MM.1S (cell line): Measurements from ENCODE around the gene NFATC2.

Experiments
- DNase-seq: peaks from one replicate; pipeline ENCODE4 v3.0.0-alpha.2; 2015
- H2AFZ ChIP-seq: fragments of 300-600 bp; sonication (generic); 2 replicates; pipeline ENCODE4 v1.6.0; 2016; ENCODE audit warnings: antibody characterized with exemption, low read length
- H3F3A ChIP-seq: fragments of 300-600 bp; sonication (generic); 2 replicates; pipeline ENCODE4 v1.6.1; 2016; ENCODE audit warnings: mild to moderate bottlenecking, antibody characterized with exemption, low read length, moderate library complexity, mixed read lengths; ENCODE audit not compliant: insufficient read depth
- H3K27ac ChIP-seq: fragments of 300-600 bp; sonication (generic); 2 replicates; pipeline ENCODE4 v1.5.1; 2016; ENCODE audit warnings: mild to moderate bottlenecking, low read length
- H3K27me3 ChIP-seq: fragments of 300-600 bp; sonication (generic); replicated peaks from 2 replicates; pipeline ENCODE4 v1.6.0; 2016; ENCODE audit warnings: low read length; ENCODE audit not compliant: insufficient read depth
- H3K36me3 ChIP-seq: fragments of 300-600 bp; sonication (generic); replicated peaks from 2 replicates; pipeline ENCODE4 v1.6.1; 2016; ENCODE audit warnings: mild to moderate bottlenecking, low read length, mixed read lengths; ENCODE audit not compliant: insufficient read depth
- H3K4me1 ChIP-seq: fragments of 300-600 bp; sonication (generic); 2 replicates; pipeline ENCODE4 v1.6.1; 2016; ENCODE audit warnings: low read length, mixed read lengths
- H3K4me2 ChIP-seq: fragments of 300-600 bp; sonication (generic); 2 replicates; pipeline ENCODE4 v1.6.0; 2016; ENCODE audit warnings: low read depth, low read length
- H3K4me3 ChIP-seq: fragments of 300-600 bp; sonication (generic); 2 replicates; pipeline ENCODE4 v1.5.1; 2016; ENCODE audit warnings: low read length, mixed read lengths
- H3K79me2 ChIP-seq: fragments of 300-600 bp; sonication (generic); 2 replicates; pipeline ENCODE4 v1.6.1; 2016; ENCODE audit warnings: mixed run types, low read length, mixed read lengths
- H3K9ac ChIP-seq: fragments of 300-600 bp; sonication (generic); 2 replicates; pipeline ENCODE4 v1.6.1; 2016; ENCODE audit warnings: low read length, mixed read lengths
- H3K9me2 ChIP-seq: fragments of 300-600 bp; sonication (generic); replicated peaks from 2 replicates; pipeline ENCODE4 v1.6.1; 2016; ENCODE audit warnings: mild to moderate bottlenecking, low read length, mixed read lengths; ENCODE audit not compliant: insufficient read depth
- H3K9me3 ChIP-seq: fragments of 300-600 bp; sonication (generic); replicated peaks from 2 replicates; pipeline ENCODE4 v1.6.1; 2016; ENCODE audit warnings: mild to moderate bottlenecking, low read length, mixed read lengths; ENCODE audit not compliant: insufficient read depth
- H4K20me1 ChIP-seq: fragments of 300-600 bp; sonication (generic); 2 replicates; pipeline ENCODE4 v1.6.1; 2016; ENCODE audit warnings: mild to moderate bottlenecking, low read length, moderate library complexity, mixed read lengths; ENCODE audit not compliant: insufficient read depth
- CTCF ChIP-seq: fragments of 300-600 bp; sonication (generic); IDR thresholded peaks from 2 replicates; pipeline ENCODE4 v1.5.1; 2016; ENCODE audit warnings: antibody characterized with exemption, low read length, mixed read lengths
- EZH2 ChIP-seq: fragments of 300-600 bp; sonication (generic); optimal IDR thresholded peaks from 2 replicates; pipeline ENCODE3; 2017; ENCODE audit warnings: low read depth, mild to moderate bottlenecking, antibody characterized with exemption, low read length, mixed read lengths
- EZH2phosphoT487 ChIP-seq: fragments of 300-600 bp; sonication (generic); IDR thresholded peaks from 2 replicates; pipeline ENCODE4 v1.6.1; 2018; ENCODE audit warnings: antibody characterized with exemption, low read length

Gene NFATC2

DNA sequence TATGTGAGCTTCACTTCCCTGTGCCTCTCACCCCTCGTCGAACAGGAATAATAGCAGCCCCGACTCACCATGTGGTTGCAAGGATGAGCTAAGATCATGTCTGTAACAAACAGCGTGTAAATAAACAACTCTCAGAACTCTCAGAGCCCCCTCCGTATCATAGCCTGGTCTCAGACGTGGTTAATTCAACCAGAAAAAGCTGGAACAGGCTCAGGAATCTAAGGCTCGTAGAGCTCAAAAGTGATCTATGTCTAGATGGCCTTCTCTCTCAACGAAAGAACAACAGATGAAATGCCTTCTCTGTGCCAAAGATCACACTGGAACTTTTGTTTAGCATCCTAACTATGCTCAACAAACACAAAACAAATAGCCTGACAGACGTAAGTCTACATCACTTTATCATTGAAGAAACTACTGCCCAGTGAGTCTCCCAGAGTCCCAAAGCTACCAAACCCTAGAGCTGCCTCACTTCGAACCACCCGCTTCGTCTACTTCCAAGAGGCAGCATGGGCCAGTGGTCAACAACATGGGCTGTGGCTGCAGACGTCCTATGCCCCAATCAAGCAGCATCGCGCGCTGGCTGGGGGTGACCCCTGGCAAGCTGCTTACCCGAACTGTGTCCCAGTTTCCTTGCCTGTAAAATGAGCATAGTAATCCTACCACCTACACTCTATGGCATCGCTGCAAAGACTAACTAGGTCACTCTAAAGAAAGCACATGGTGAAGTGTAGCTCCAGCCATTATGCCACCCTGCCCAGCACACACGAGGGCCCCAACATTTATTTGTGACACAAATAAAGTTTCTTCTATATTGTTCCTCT lies 35.1 kb downstream of the NFATC2 start:
- H3K4me3 ChIP-seq = no peak overlapping the region
- no peak for TF ChIP-seq EZH2phosphoT487
- no peak for TF ChIP-seq CTCF
- no peak for TF ChIP-seq EZH2
- no peak overlapping the region for H3K27ac ChIP-seq
- no peak overlapping the region for H2AFZ ChIP-seq
- no peaks in the 10 kb centered on the region for H3K9me2 ChIP-seq
- no peaks in the 10 kb centered on the region for H3K27me3 ChIP-seq
- H3K9me3 ChIP-seq = no peaks in the 10 kb centered on the region
- H3F3A ChIP-seq = no peaks in the 10 kb centered on the region
- no peak for DNase-seq
- peaks cover 39% of the 10 kb centered on the region for H3K79me2 ChIP-seq
- H3K4me2 ChIP-seq = no peak overlapping the region
- no peaks in the 10 kb centered on the region for H4K20me1 ChIP-seq
- no peak overlapping the region for H3K9ac ChIP-seq
- no peaks in the 10 kb centered on the region for H3K36me3 ChIP-seq
- H3K4me1 ChIP-seq = no peaks in the 10 kb centered on the region

GRCh38 chr20:51506527-51507215 lies 35.8 kb downstream of the NFATC2 start:
- Histone ChIP-seq H4K20me1 (no peaks in the 10 kb centered on the region), H3K27ac (no peak overlapping the region), H3K9ac (no peak overlapping the region), H3K9me3 (no peaks in the 10 kb centered on the region), H3K36me3 (no peaks in the 10 kb centered on the region), H3K4me1 (no peaks in the 10 kb centered on the region), H3K9me2 (no peaks in the 10 kb centered on the region), H3K79me2 (peaks cover 38% of the 10 kb centered on the region), H3K4me2 (no peak overlapping the region), H3K27me3 (no peaks in the 10 kb centered on the region), H2AFZ (no peak overlapping the region), H3K4me3 (no peak overlapping the region), H3F3A (no peaks in the 10 kb centered on the region)
- TF ChIP-seq EZH2 (no peak), EZH2phosphoT487 (no peak), CTCF (no peak)
- no peak for DNase-seq

DNA sequence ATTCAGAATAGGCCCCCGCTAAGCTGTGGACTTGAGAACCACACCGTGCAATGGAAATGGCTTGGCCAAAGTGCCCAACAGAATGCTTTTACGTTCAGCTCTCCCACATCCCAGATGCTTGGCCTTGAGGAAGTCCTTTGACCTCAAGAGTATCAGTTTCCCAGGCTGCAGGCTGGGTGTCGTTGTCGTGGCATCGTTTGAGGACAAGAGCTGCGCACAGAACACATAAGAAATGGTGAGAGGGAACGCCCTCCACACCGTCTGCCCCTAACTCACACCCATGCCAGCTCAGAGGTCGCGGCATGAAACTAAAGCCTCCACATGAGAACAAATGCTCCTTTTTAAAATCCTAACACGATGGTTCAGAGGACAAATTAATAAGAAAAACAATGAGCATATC lies 37.0 kb downstream of the NFATC2 start:
- no peaks in the 10 kb centered on the region for H3K4me1 ChIP-seq
- H3K9me2 ChIP-seq = no peaks in the 10 kb centered on the region
- H4K20me1 ChIP-seq = no peaks in the 10 kb centered on the region
- TF ChIP-seq CTCF = no peak
- TF ChIP-seq EZH2phosphoT487 = no peak
- no peaks in the 10 kb centered on the region for H3K9me3 ChIP-seq
- no peak overlapping the region for H2AFZ ChIP-seq
- no peak for DNase-seq
- no peak overlapping the region for H3K27ac ChIP-seq
- H3F3A ChIP-seq = no peaks in the 10 kb centered on the region
- no peaks in the 10 kb centered on the region for H3K36me3 ChIP-seq
- H3K9ac ChIP-seq = no peak overlapping the region
- no peaks in the 10 kb centered on the region for H3K27me3 ChIP-seq
- no peak overlapping the region for H3K4me2 ChIP-seq
- peaks cover 40% of the 10 kb centered on the region for H3K79me2 ChIP-seq
- no peak overlapping the region for H3K4me3 ChIP-seq
